ENCODE data around the gene STARD13. TPM values are rescaled to one million over a fixed set of nuclear protein-coding genes. Genes with fewer than 3 reads are reported as not detected.

STARD13 gene
- total RNA-seq, 1 donor from 2014 or later: 23.6 TPM

- Mint-ChIP-seq H3K4me3 (no peak overlapping the region), H3K4me1 (peaks cover 46% of the 10 kb centered on the region), H3K27me3 (ENCODE audit: low read depth) (no peaks in the 10 kb centered on the region), H3K27ac (ENCODE audit: unreplicated experiment) (no peak overlapping the region), H3K9me3 (peaks cover 3% of the 10 kb centered on the region), H3K36me3 (ENCODE audit: low read depth) (peaks cover 19% of the 10 kb centered on the region)
- DNase-seq (ENCODE audit: low read depth, low spot score): no peak
- TF ChIP-seq CTCF (conservative IDR thresholded peaks at IDR 0.05): no peak
Observed at GRCh38 chr13:33280923-33281322, 4.6 kb downstream of the STARD13 start.

GRCh38 chr13:33280279-33280905 is 5.2 kb downstream of the STARD13 start:
- H3K36me3 Mint-ChIP-seq (ENCODE audit: low read depth): peaks cover 22% of the 10 kb centered on the region

GRCh38 chr13:33279414-33280278 is 5.9 kb downstream of the STARD13 start:
- Mint-ChIP-seq H3K9me3 (peaks cover 3% of the 10 kb centered on the region), H3K4me1 (peaks cover 33% of the 10 kb centered on the region), H3K27ac (ENCODE audit: unreplicated experiment) (no peak overlapping the region), H3K27me3 (ENCODE audit: low read depth) (no peaks in the 10 kb centered on the region), H3K4me3 (no peak overlapping the region), H3K36me3 (ENCODE audit: low read depth) (peaks cover 24% of the 10 kb centered on the region)
- no peak for TF ChIP-seq CTCF (conservative IDR thresholded peaks at IDR 0.05)
- no peak for DNase-seq (ENCODE audit: low read depth, low spot score)

More at GRCh38 chr13:33280279-33280905, 5.2 kb downstream of the STARD13 start:
- peaks cover 3% of the 10 kb centered on the region for H3K9me3 Mint-ChIP-seq
- no peak overlapping the region for H3K27ac Mint-ChIP-seq (ENCODE audit: unreplicated experiment)
- H3K27me3 Mint-ChIP-seq (ENCODE audit: low read depth): no peaks in the 10 kb centered on the region
- peaks cover 41% of the 10 kb centered on the region for H3K4me1 Mint-ChIP-seq
- TF ChIP-seq CTCF (conservative IDR thresholded peaks at IDR 0.05): no peak
- no peak for DNase-seq (ENCODE audit: low read depth, low spot score)
- no peak overlapping the region for H3K4me3 Mint-ChIP-seq

- H3K36me3 Mint-ChIP-seq (ENCODE audit: low read depth): peaks cover 29% of the 10 kb centered on the region
- no peak for TF ChIP-seq CTCF (conservative IDR thresholded peaks at IDR 0.05)
- peaks cover 26% of the 10 kb centered on the region for H3K4me1 Mint-ChIP-seq
- H3K27me3 Mint-ChIP-seq (ENCODE audit: low read depth): no peaks in the 10 kb centered on the region
- H3K9me3 Mint-ChIP-seq: peaks cover 3% of the 10 kb centered on the region
- DNase-seq (ENCODE audit: low read depth, low spot score): no peak
- H3K27ac Mint-ChIP-seq (ENCODE audit: unreplicated experiment): no peak overlapping the region
- no peak overlapping the region for H3K4me3 Mint-ChIP-seq
Observed at GRCh38 chr13:33278913-33279312, 6.6 kb downstream of the STARD13 start.

GRCh38 chr13:33277946-33278345 is 7.6 kb downstream of the STARD13 start:
- H3K4me1 Mint-ChIP-seq: peaks cover 28% of the 10 kb centered on the region
- TF ChIP-seq CTCF (conservative IDR thresholded peaks at IDR 0.05): no peak
- H3K36me3 Mint-ChIP-seq (ENCODE audit: low read depth): peaks cover 31% of the 10 kb centered on the region
- no peak overlapping the region for H3K4me3 Mint-ChIP-seq
- H3K9me3 Mint-ChIP-seq: peaks cover 3% of the 10 kb centered on the region
- no peak for DNase-seq (ENCODE audit: low read depth, low spot score)
- H3K27me3 Mint-ChIP-seq (ENCODE audit: low read depth): no peaks in the 10 kb centered on the region
- no peak overlapping the region for H3K27ac Mint-ChIP-seq (ENCODE audit: unreplicated experiment)
